Duodenal mucosa (tissue), 2 donors: Measurements from ENCODE around the gene PEX5.

Experiments
- H3K27ac ChIP-seq: one replicate; pipeline ENCODE4 v1.7.0; 2013; ENCODE audit warnings: low read depth, low read length
- H3K27me3 ChIP-seq, 2 donors: one replicate each; pipeline ENCODE4 v1.7.0; 2013; ENCODE audit warnings: low read length in 2 of 2, control low read depth in 1 of 2; ENCODE audit not compliant: insufficient read depth in 2 of 2, control insufficient read depth in 1 of 2
- H3K36me3 ChIP-seq, 2 donors: one replicate each; pipeline ENCODE4 v1.7.0; 2013; ENCODE audit warnings: low read length in 2 of 2, control low read depth in 1 of 2; ENCODE audit not compliant: insufficient read depth in 2 of 2, control insufficient read depth in 1 of 2
- H3K4me1 ChIP-seq, 2 donors: one replicate each; pipeline ENCODE4 v1.7.0; 2013; ENCODE audit warnings: low read length in 2 of 2, control low read depth in 1 of 2; ENCODE audit not compliant: insufficient read depth in 2 of 2, control insufficient read depth in 1 of 2
- H3K4me3 ChIP-seq, 2 donors: one replicate each; pipeline ENCODE4 v1.7.0; 2013; ENCODE audit warnings: low read length in 2 of 2, low read depth in 1 of 2
- H3K9ac ChIP-seq, 2 donors: one replicate each; pipeline ENCODE4 v1.7.0; 2013; ENCODE audit warnings: low read length in 2 of 2, low read depth in 1 of 2
- H3K9me3 ChIP-seq, 2 donors: one replicate each; pipeline ENCODE4 v1.7.0; 2013; ENCODE audit warnings: low read length in 2 of 2, control low read depth in 1 of 2; ENCODE audit not compliant: control insufficient read depth in 1 of 2

The PEX5 gene

GRCh38 chr12:7158781-7159609 lies 30.5 kb upstream of the PEX5 start:
- H3K36me3 ChIP-seq, result peaks cover 0 to 5% of the 10 kb centered on the region in 2 donors
- H3K9ac ChIP-seq, result no peak overlapping the region
- H3K4me3 ChIP-seq, result no peak overlapping the region
- H3K27me3 ChIP-seq, result peaks cover 5 to 7% of the 10 kb centered on the region in 2 donors
- no peaks in the 10 kb centered on the region for H3K9me3 ChIP-seq
- H3K4me1 ChIP-seq, result peaks cover 3 to 4% of the 10 kb centered on the region in 2 donors
- H3K27ac ChIP-seq, result no peak overlapping the region

DNA sequence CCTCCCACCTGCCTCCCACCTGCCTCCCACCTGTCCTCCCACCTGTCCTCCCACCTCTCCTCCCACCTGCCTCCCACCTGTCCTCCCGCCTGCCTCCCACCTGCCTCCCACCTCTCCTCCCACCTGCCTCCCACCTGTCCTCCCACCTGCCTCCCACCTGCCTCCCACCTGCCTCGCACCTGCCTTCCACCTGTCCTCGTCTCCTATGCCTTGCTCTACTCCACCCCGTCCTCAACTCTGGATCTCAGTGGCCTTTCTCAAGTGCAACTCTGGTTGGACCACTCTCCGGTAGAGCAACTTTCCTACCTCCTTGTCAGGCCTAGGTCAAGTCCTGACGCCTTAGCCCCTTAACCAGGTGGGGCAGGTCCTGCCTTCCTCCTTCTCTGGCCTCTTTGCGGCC lies 29.3 kb upstream of the PEX5 start:
- Histone ChIP-seq H3K4me3 (no peak overlapping the region), H3K27ac (no peak overlapping the region), H3K36me3 (peaks cover 0 to 5% of the 10 kb centered on the region in 2 donors), H3K9ac (no peak overlapping the region), H3K9me3 (no peaks in the 10 kb centered on the region), H3K27me3 (peaks cover 5 to 7% of the 10 kb centered on the region in 2 donors), H3K4me1 (peaks cover 3 to 4% of the 10 kb centered on the region in 2 donors)

DNA sequence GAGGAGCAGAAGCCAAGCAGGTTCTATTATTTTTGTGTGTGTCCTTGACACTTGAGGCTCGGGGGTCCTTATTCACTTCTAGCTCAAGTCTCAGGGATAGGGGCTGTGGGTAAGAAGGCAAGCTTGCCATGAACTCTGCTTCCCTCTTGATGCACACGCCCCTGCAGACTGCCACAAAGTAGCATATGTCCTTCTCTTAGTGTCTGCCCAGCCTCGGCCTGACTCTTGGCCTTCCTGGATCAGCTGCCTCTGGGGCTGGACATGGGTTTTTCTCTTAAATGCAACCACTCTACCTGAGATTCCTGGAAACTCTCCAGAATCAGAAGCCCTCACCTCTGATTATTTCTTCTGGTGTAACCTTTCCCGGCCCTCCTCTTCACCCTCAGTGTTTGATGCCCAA lies 28.2 kb upstream of the PEX5 start:
- Histone ChIP-seq H3K27me3 (peaks cover 5 to 7% of the 10 kb centered on the region in 2 donors), H3K9me3 (no peaks in the 10 kb centered on the region), H3K4me3 (no peak overlapping the region), H3K27ac (no peak overlapping the region), H3K4me1 (peaks cover 3 to 4% of the 10 kb centered on the region in 2 donors), H3K9ac (no peak overlapping the region), H3K36me3 (no peaks in the 10 kb centered on the region)

GRCh38 chr12:7161811-7162210 lies 27.7 kb upstream of the PEX5 start:
- Histone ChIP-seq H3K9ac (no peak overlapping the region), H3K4me1 (peaks cover 3 to 4% of the 10 kb centered on the region in 2 donors), H3K36me3 (no peaks in the 10 kb centered on the region), H3K4me3 (no peak overlapping the region), H3K27ac (no peak overlapping the region), H3K9me3 (no peaks in the 10 kb centered on the region), H3K27me3 (peaks cover 5 to 7% of the 10 kb centered on the region in 2 donors)

DNA sequence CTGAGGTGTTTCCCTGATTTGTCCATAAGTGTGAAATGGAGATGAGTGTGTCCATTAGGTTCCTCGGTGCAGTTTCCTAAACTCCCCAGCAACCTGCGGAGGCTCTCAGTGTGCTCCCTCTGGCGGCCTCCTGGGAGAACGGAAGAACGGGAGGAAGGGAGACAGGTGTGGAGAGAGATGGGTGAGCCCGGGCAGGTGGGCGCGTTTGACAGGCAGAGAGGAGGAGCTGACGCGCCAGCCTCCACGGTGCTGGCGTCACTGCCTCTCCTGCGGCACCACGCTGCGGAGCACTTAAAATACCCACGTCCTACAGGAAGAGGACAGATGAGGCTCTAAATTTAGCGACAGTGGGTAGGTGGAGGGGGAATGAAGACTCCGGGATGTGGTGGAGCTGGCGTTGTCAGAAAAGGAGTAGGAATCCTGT lies 26.8 kb upstream of the PEX5 start:
- H3K4me3 ChIP-seq, result no peak overlapping the region
- no peak overlapping the region for H3K27ac ChIP-seq
- H3K9ac ChIP-seq, result no peak overlapping the region

GRCh38 chr12:7169951-7170350 lies 19.5 kb upstream of the PEX5 start:
- Histone ChIP-seq H3K4me3 (no peak overlapping the region), H3K9ac (no peak overlapping the region), H3K9me3 (peaks cover 21 to 22% of the 10 kb centered on the region in 2 donors), H3K36me3 (no peaks in the 10 kb centered on the region), H3K27ac (no peak overlapping the region), H3K27me3 (no peaks in the 10 kb centered on the region), H3K4me1 (no peaks in the 10 kb centered on the region)

More for the DNA sequence above, 26.8 kb upstream of the PEX5 start:
- Histone ChIP-seq H3K9me3 (peaks cover 0 to 3% of the 10 kb centered on the region in 2 donors), H3K4me1 (peaks cover 3 to 4% of the 10 kb centered on the region in 2 donors), H3K27me3 (peaks cover 5 to 7% of the 10 kb centered on the region in 2 donors), H3K36me3 (no peaks in the 10 kb centered on the region)

DNA sequence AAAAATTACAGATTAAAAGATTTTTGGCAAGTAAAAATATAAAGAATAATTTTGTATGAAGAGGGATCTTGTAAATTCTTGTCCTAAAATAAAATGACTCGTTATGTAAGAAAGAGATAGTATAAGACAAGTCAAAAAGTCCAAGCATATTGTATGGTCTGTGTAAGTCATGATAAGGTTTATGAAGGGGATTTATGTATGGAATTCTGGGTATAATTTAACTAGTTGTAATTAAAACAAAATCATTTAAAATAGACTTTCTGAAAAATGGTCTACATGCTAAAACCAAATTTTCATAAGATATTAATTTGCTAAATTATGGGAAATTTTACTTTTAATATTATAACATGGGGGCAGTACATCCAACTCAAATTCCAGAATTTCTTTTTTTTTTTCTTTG lies 17.6 kb upstream of the PEX5 start:
- Histone ChIP-seq H3K27me3 (no peaks in the 10 kb centered on the region), H3K36me3 (no peaks in the 10 kb centered on the region), H3K4me3 (no peak overlapping the region), H3K27ac (no peak overlapping the region), H3K4me1 (no peaks in the 10 kb centered on the region), H3K9me3 (peaks cover 21 to 22% of the 10 kb centered on the region in 2 donors), H3K9ac (no peak overlapping the region)

- Histone ChIP-seq H3K27me3 (no peaks in the 10 kb centered on the region), H3K4me3 (no peak overlapping the region)
These were observed 14.0 kb upstream of the PEX5 start for GRCh38 chr12:7175493-7175892.

GRCh38 chr12:7176595-7176994 lies 12.9 kb upstream of the PEX5 start:
- H3K9me3 ChIP-seq, result peaks cover 3 to 5% of the 10 kb centered on the region in 2 donors
- no peaks in the 10 kb centered on the region for H3K4me1 ChIP-seq
- H3K36me3 ChIP-seq, result no peaks in the 10 kb centered on the region
- H3K4me3 ChIP-seq, result no peak overlapping the region
- no peaks in the 10 kb centered on the region for H3K27me3 ChIP-seq
- no peak overlapping the region for H3K27ac ChIP-seq
- no peak overlapping the region for H3K9ac ChIP-seq

More at GRCh38 chr12:7175493-7175892, 14.0 kb upstream of the PEX5 start:
- H3K9ac ChIP-seq, result no peak overlapping the region
- H3K4me1 ChIP-seq, result no peaks in the 10 kb centered on the region
- H3K36me3 ChIP-seq, result no peaks in the 10 kb centered on the region
- no peak overlapping the region for H3K27ac ChIP-seq
- H3K9me3 ChIP-seq, result peaks cover 5 to 10% of the 10 kb centered on the region in 2 donors

DNA sequence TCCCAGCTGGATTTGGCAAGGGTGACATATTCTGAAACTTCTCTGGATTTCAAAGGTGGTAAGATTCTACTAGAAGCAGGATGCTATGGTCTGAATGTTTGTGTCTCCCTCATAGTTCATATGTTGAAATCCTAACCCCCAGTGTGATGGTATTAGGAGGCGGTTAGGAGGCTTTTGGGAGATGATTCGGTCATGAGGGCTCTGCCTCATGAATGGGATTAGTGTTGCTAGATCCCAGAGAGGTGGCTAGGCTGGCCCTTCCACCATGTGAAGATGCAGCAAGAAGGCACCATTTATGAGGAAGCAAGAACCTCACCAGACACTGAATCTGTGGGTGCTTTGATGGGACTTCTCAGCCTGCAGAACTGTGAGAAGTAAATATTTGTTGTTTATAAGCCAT lies 11.0 kb upstream of the PEX5 start:
- Histone ChIP-seq H3K4me1 (no peaks in the 10 kb centered on the region), H3K27me3 (no peaks in the 10 kb centered on the region), H3K9me3 (no peaks in the 10 kb centered on the region), H3K27ac (no peak overlapping the region), H3K36me3 (no peaks in the 10 kb centered on the region), H3K4me3 (no peak overlapping the region), H3K9ac (no peak overlapping the region)
